Measurements from ENCODE around the gene SNAP29. TPM values are rescaled to one million over a fixed set of nuclear protein-coding genes. Genes with fewer than 3 reads are reported as not detected.

Gene SNAP29
- total RNA-seq, 5 donors from 2014 or later (not counting 1 experiment from before 2014, with no cell fraction given), result 15.8 to 26.2 (median 23.3) TPM

GRCh38 chr22:20852076-20852475 is 6.7 kb upstream of the SNAP29 start:
- DNase-seq, result no peak
- ChIA-PET POLR2A (no interaction called here), CTCF (no interaction called here)
- Histone ChIP-seq H3K9me3 (no peaks in the 10 kb centered on the region), H3K36me3 (ENCODE audit: control insufficient read depth in 2 of 2, extremely low read depth in 1 of 2, insufficient read depth in 1 of 2, low read length in 1 of 2) (no peaks in the 10 kb centered on the region), H3K27me3 (replicated peaks in 1 of 2; ENCODE audit: control insufficient read depth in 2 of 2, extremely low read depth in 1 of 2, insufficient read depth in 2 of 2, low read length in 1 of 2) (no peaks in the 10 kb centered on the region), H3K27ac (ENCODE audit: low read length) (no peak overlapping the region), H3K4me1 (ENCODE audit: control insufficient read depth in 1 of 2, extremely low read depth in 1 of 2, insufficient read depth in 2 of 2, low read length in 2 of 2) (peaks cover 8 to 27% of the 10 kb centered on the region in 2 experiments), H3K4me3 (ENCODE audit: control insufficient read depth in 1 of 2, extremely low read depth in 1 of 2, low read length in 1 of 2) (no peak overlapping the region)
- no peaks in the 10 kb centered on the region for H3K27me3 Mint-ChIP-seq
- no peak for ATAC-seq (replicated peaks in 1 of 4)
- no peak overlapping the region for H3K27ac Mint-ChIP-seq
- WGBS (ENCODE audit: insufficient coverage), result no CpG with 5 or more reads among the region's 4 CpGs
- peaks cover 58 to 72% (median 59%) of the 10 kb centered on the region in 3 donors for H3K4me1 Mint-ChIP-seq
- H3K9me3 Mint-ChIP-seq, result no peaks in the 10 kb centered on the region
- H3K4me3 Mint-ChIP-seq, result no peak overlapping the region
- no peaks in the 10 kb centered on the region for H3K36me3 Mint-ChIP-seq

- no CpG with 5 or more reads among the region's 6 CpGs for WGBS (ENCODE audit: insufficient coverage)
- H3K4me1 ChIP-seq (ENCODE audit: control insufficient read depth in 1 of 2, extremely low read depth in 1 of 2, insufficient read depth in 2 of 2, low read length in 2 of 2), result peaks cover 13 to 31% of the 10 kb centered on the region in 2 experiments
Observed at GRCh38 chr22:20852503-20852902, 6.3 kb upstream of the SNAP29 start.

GRCh38 chr22:20853236-20853660 is 5.6 kb upstream of the SNAP29 start:
- POLR2A ChIA-PET, result no interaction called here
- Mint-ChIP-seq H3K4me1 (peaks cover 60 to 73% (median 62%) of the 10 kb centered on the region in 3 donors), H3K27ac (no peak overlapping the region), H3K36me3 (no peaks in the 10 kb centered on the region), H3K4me3 (no peak overlapping the region), H3K27me3 (no peaks in the 10 kb centered on the region), H3K9me3 (no peaks in the 10 kb centered on the region)
- ATAC-seq (replicated peaks in 1 of 4), result no peak
- DNase-seq, result no peak
- no peaks in the 10 kb centered on the region for H3K36me3 ChIP-seq (ENCODE audit: control insufficient read depth in 2 of 2, extremely low read depth in 1 of 2, insufficient read depth in 1 of 2, low read length in 1 of 2)
- H3K27ac ChIP-seq (ENCODE audit: low read length), result no peak overlapping the region
- H3K27me3 ChIP-seq (replicated peaks in 1 of 2; ENCODE audit: control insufficient read depth in 2 of 2, extremely low read depth in 1 of 2, insufficient read depth in 2 of 2, low read length in 1 of 2), result no peaks in the 10 kb centered on the region
- H3K9me3 ChIP-seq, result no peaks in the 10 kb centered on the region
- WGBS (ENCODE audit: insufficient coverage), result 85% methylated on average over 2 of the region's 3 CpGs
- H3K4me3 ChIP-seq (ENCODE audit: control insufficient read depth in 1 of 2, extremely low read depth in 1 of 2, low read length in 1 of 2), result no peak overlapping the region
- CTCF ChIA-PET, result interaction anchor here in 1 of 2 donors (0.6 kb wide), 1 partner anchor 11 kb away, joined by 3 read pairs; no protein-coding TSS in a partner anchor
- peaks cover 18 to 37% of the 10 kb centered on the region in 2 experiments for H3K4me1 ChIP-seq (ENCODE audit: control insufficient read depth in 1 of 2, extremely low read depth in 1 of 2, insufficient read depth in 2 of 2, low read length in 2 of 2)

More at GRCh38 chr22:20852503-20852902, 6.3 kb upstream of the SNAP29 start:
- Histone ChIP-seq H3K27ac (ENCODE audit: low read length) (no peak overlapping the region), H3K27me3 (replicated peaks in 1 of 2; ENCODE audit: control insufficient read depth in 2 of 2, extremely low read depth in 1 of 2, insufficient read depth in 2 of 2, low read length in 1 of 2) (no peaks in the 10 kb centered on the region), H3K36me3 (ENCODE audit: control insufficient read depth in 2 of 2, extremely low read depth in 1 of 2, insufficient read depth in 1 of 2, low read length in 1 of 2) (no peaks in the 10 kb centered on the region), H3K9me3 (no peaks in the 10 kb centered on the region), H3K4me3 (ENCODE audit: control insufficient read depth in 1 of 2, extremely low read depth in 1 of 2, low read length in 1 of 2) (no peak overlapping the region)
- ATAC-seq (replicated peaks in 1 of 4), result no peak
- Mint-ChIP-seq H3K4me1 (peaks cover 61 to 73% (median 62%) of the 10 kb centered on the region in 3 donors), H3K9me3 (no peaks in the 10 kb centered on the region), H3K27me3 (no peaks in the 10 kb centered on the region), H3K27ac (no peak overlapping the region), H3K4me3 (no peak overlapping the region), H3K36me3 (no peaks in the 10 kb centered on the region)
- no peak for DNase-seq
- POLR2A ChIA-PET, result no interaction called here
- CTCF ChIA-PET, result no interaction called here

GRCh38 chr22:20857247-20857643 is 1.6 kb upstream of the SNAP29 start:
- ChIA-PET CTCF (interaction anchor here in 1 of 2 donors (0.5 kb wide), 1 partner anchor 58 kb away, joined by 3 read pairs; no protein-coding TSS in a partner anchor), POLR2A (no interaction called here)
- Mint-ChIP-seq H3K4me1 (peaks cover 60 to 70% (median 69%) of the 10 kb centered on the region in 3 donors), H3K9me3 (no peaks in the 10 kb centered on the region), H3K36me3 (peaks cover 3% of the 10 kb centered on the region), H3K4me3 (peak overlapping the region; percentile 84 to 96 (median 88)), H3K27me3 (no peaks in the 10 kb centered on the region), H3K27ac (peak overlapping the region; percentile 61 to 81)
- no peaks in the 10 kb centered on the region for H3K27me3 ChIP-seq (replicated peaks in 1 of 2; ENCODE audit: control insufficient read depth in 2 of 2, extremely low read depth in 1 of 2, insufficient read depth in 2 of 2, low read length in 1 of 2)
- WGBS (ENCODE audit: insufficient coverage), result 67% methylated on average over 4 of the region's 7 CpGs
- H3K4me1 ChIP-seq (ENCODE audit: control insufficient read depth in 1 of 2, extremely low read depth in 1 of 2, insufficient read depth in 2 of 2, low read length in 2 of 2), result peaks cover 26 to 60% of the 10 kb centered on the region in 2 experiments
- H3K27ac ChIP-seq (ENCODE audit: low read length), result no peak overlapping the region
- H3K4me3 ChIP-seq (ENCODE audit: control insufficient read depth in 1 of 2, extremely low read depth in 1 of 2, low read length in 1 of 2), result peak overlapping the region in 1 of 2 donors; percentile 84
- H3K9me3 ChIP-seq, result no peaks in the 10 kb centered on the region
- H3K36me3 ChIP-seq (ENCODE audit: control insufficient read depth in 2 of 2, extremely low read depth in 1 of 2, insufficient read depth in 1 of 2, low read length in 1 of 2), result no peaks in the 10 kb centered on the region
- DNase-seq (no peak), ATAC-seq (replicated peaks in 1 of 4) (no peak)

DNA sequence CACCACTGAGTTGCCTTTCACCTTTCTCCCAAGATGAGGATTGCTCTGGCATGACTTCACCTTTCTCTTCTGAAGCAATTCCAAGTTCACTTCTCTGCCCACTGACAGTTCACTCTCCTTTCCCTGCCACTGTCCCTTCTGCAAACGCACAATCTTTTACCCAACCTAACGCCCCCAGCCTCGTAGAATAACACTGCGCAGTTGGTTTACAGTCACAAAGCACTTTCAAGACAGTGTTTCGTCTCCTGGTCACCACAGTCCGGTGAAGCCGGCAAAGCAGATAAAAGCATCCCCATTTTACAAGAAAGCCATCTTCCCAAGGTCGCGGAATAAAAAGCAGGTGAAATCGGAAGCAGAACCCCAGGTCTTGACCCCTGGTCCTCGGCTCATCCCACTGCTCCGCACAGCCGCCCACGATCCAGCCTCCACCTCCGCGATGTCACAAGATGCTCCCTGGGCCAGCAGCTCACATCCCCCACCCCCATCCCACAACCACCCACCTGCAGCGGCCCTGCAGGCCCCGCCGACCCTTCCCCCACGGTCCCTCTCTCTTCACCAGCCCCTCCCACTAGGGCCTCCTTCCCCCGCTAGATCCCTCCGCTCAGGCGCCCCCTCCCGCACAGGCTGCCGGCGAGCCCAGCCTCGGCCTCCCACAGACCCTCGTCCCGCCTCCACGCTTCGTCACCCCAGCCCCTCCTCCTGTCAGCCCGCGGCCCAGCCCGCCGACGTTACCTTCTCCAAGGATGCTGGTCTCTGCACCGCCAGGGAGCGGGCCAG is 781 bp upstream of the SNAP29 start:
- H3K27ac Mint-ChIP-seq, result peak overlapping the region; percentile 61 to 81
- Histone ChIP-seq H3K36me3 (ENCODE audit: control insufficient read depth in 2 of 2, extremely low read depth in 1 of 2, insufficient read depth in 1 of 2, low read length in 1 of 2) (peaks cover 0 to 3% of the 10 kb centered on the region in 2 donors), H3K9me3 (no peaks in the 10 kb centered on the region), H3K4me1 (ENCODE audit: control insufficient read depth in 1 of 2, extremely low read depth in 1 of 2, insufficient read depth in 2 of 2, low read length in 2 of 2) (peaks cover 26 to 65% of the 10 kb centered on the region in 2 experiments), H3K27ac (ENCODE audit: low read length) (peak overlapping the region; percentile 66), H3K27me3 (replicated peaks in 1 of 2; ENCODE audit: control insufficient read depth in 2 of 2, extremely low read depth in 1 of 2, insufficient read depth in 2 of 2, low read length in 1 of 2) (no peaks in the 10 kb centered on the region), H3K4me3 (ENCODE audit: control insufficient read depth in 1 of 2, extremely low read depth in 1 of 2, low read length in 1 of 2) (peak overlapping the region; percentile 84 to 87)
- H3K27me3 Mint-ChIP-seq, result no peaks in the 10 kb centered on the region
- peak overlapping the region; percentile 84 to 96 (median 88) for H3K4me3 Mint-ChIP-seq
- H3K4me1 Mint-ChIP-seq, result peaks cover 60 to 70% (median 70%) of the 10 kb centered on the region in 3 donors
- peaks cover 6% of the 10 kb centered on the region for H3K36me3 Mint-ChIP-seq
- ChIA-PET POLR2A (no interaction called here), CTCF (no interaction called here)
- WGBS (ENCODE audit: insufficient coverage), result under 1% methylated on average over 37 of the region's 38 CpGs
- ATAC-seq (replicated peaks in 1 of 4) (peak; percentile 59 to 64 (median 60)), DNase-seq (peak in 33 of 35 experiments; percentile 21 to 84 (median 68))
- H3K9me3 Mint-ChIP-seq, result no peaks in the 10 kb centered on the region

GRCh38 chr22:20859615-20860014 is 808 bp downstream of the SNAP29 start:
- H3K36me3 Mint-ChIP-seq, result peaks cover 16% of the 10 kb centered on the region
- H3K9me3 ChIP-seq, result no peaks in the 10 kb centered on the region
- no peaks in the 10 kb centered on the region for H3K27me3 Mint-ChIP-seq
- ChIA-PET CTCF (interaction anchor here in 1 of 2 donors (0.7 kb wide), 1 partner anchor 77 kb away, joined by 3 read pairs; no protein-coding TSS in a partner anchor), POLR2A (interaction anchor here in 1 of 2 donors (0.6 to 0.7 kb wide), 2 partner anchors 466 to 1880 kb away, joined by 3 read pairs; no protein-coding TSS in a partner anchor)
- peaks cover 26 to 62% of the 10 kb centered on the region in 2 experiments for H3K4me1 ChIP-seq (ENCODE audit: control insufficient read depth in 1 of 2, extremely low read depth in 1 of 2, insufficient read depth in 2 of 2, low read length in 2 of 2)
- peaks cover 55 to 72% (median 69%) of the 10 kb centered on the region in 3 donors for H3K4me1 Mint-ChIP-seq
- peak overlapping the region; percentile 69 to 87 for H3K4me3 ChIP-seq (ENCODE audit: control insufficient read depth in 1 of 2, extremely low read depth in 1 of 2, low read length in 1 of 2)
- H3K27me3 ChIP-seq (replicated peaks in 1 of 2; ENCODE audit: control insufficient read depth in 2 of 2, extremely low read depth in 1 of 2, insufficient read depth in 2 of 2, low read length in 1 of 2), result no peaks in the 10 kb centered on the region
- peak overlapping the region; percentile 81 to 96 (median 82) for H3K4me3 Mint-ChIP-seq
- peaks cover under 1 to 10% of the 10 kb centered on the region in 2 donors for H3K36me3 ChIP-seq (ENCODE audit: control insufficient read depth in 2 of 2, extremely low read depth in 1 of 2, insufficient read depth in 1 of 2, low read length in 1 of 2)
- ATAC-seq (replicated peaks in 1 of 4) (no peak), DNase-seq (peak in 1 of 35 experiments; percentile 17)
- peak overlapping the region; percentile 69 for H3K27ac ChIP-seq (ENCODE audit: low read length)
- peak overlapping the region; percentile 65 to 74 for H3K27ac Mint-ChIP-seq
- WGBS (ENCODE audit: insufficient coverage), result 41% methylated on average over 4 of the region's 8 CpGs
- H3K9me3 Mint-ChIP-seq, result no peaks in the 10 kb centered on the region

Measured in T-cell (primary cell).